Putamen (tissue), 1 donor: ENCODE results near the gene HDHD2.
A peak's percentile ranks its signal among the peaks of the same experiment; 100 is the strongest.

Experiments
- DNase-seq: peaks from one replicate; pipeline ENCODE4 v3.0.0-alpha.2; 2016; ENCODE audit warnings: low spot score

The HDHD2 gene

DNA sequence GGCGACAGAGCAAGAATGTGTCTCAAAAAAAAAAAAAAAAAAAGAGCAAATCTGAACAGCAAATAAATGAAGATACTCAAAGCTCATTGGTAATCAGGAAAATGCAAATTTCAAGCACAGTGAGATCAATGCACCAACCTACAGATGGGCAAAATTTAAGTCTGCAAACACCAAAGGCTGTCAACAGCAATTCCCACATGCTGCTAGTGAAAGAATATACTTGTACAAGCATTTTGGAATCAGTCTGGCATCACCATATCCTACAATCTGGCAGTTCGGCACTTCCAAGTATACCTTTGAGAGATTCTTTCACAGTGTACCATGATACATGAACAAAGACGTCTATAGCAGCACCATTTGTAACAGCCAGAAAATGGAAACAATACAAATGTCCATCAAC, 4.1 kb downstream of the HDHD2 start:
- DNase-seq: no peak

DNA sequence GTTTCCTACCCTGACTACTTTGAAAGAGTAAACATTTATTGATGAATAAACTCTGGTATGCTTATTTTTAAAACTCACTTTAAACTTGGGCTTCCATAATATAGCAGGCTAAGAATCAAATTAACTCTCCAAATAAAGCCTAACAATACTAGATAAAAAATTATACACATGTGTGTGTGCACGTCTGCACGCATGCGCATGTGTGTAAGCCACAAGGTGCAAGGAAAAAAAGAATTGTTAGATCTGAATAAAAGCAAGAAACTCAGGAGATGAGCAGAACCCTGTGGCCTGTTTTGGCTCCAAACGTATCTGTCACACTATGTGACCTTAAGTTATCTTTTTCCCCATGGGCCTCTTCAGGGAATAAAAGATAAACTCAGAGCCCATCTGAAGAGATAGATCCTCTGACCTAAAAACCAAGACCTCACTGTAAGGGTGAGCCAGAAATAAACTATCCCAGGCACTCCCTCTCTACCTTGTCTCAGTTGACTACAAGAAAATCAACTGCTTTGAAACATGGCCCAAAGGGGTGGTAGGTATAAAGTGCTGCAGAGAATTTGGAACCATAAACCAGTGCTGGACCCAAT, 6.3 kb downstream of the HDHD2 start:
- DNase-seq: no peak

DNA sequence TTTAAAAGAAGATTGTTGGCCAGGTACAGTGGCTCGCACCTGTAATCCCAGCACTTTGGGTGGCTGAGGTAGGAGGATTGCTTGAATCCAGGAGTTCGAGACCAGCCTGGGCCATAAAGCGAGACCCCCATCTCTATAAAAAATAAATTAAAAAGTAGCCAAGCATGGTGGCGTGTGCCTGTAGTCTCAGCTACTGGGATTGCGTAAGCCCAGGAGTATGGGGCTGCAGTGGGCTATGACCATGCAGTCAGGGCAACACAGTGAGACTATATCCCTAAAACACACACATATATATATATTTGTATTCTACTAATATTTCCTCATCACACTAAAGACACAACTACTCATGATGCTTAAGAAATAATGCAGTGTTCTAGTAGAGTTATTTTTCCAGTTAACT, 7.1 kb downstream of the HDHD2 start:
- DNase-seq: no peak

DNA sequence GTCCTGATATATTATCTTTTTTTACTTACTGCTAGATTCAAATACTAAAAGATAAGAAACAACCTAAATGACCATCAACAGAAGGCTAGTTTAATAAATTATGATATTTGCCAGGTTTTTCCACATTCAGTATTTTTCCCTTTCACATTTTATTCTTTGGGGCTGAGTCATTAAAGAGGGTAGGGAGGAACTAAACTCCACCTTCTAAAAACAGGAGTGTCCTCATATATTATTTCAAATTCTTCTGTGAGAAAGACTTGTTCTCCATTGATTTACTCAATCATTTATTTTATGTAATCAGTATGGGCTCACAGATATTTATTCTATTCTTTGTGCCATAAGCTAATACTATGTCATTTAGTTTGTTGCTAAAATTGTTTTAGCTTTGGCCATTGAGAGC, 9.0 kb downstream of the HDHD2 start:
- DNase-seq: no peak

DNA sequence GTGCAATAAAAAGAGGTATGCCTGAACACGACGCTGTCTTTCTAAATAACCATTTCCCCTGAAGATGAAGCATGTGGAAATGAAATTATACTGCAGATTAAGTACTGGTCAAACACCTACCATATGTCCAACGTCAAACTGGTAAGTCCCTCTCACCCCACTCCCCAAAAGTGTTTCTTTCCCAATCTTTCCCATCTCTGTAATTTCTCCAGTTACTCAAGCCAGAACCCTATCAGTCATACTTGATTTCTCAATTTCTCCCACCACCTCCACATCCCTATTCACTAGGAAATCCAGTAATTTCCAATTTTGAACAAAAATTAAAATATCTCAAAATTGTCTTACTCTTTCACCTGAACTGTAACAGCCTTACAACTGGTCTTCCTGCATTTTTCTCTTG, 29.2 kb downstream of the HDHD2 start:
- no peak for DNase-seq

DNA sequence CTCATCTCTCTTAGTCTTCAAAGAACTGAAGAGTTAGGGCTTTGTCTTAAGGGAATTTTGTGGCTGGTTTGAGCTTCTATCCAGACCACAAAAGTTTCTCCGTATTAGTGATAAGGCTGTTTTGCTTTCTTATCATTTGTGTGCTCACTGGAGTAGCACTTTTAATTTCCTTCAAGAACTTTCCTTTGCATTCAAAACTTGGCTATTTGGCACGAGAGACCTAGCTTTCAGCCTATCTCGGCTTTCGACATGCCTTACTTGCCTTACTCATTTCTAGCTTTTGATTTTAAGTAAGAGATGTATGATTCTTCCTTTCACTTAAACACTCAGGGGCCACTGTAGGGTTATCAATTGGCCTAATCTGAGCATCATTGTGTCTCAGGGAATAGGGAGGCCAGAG, 29.9 kb downstream of the HDHD2 start:
- DNase-seq: no peak

DNA sequence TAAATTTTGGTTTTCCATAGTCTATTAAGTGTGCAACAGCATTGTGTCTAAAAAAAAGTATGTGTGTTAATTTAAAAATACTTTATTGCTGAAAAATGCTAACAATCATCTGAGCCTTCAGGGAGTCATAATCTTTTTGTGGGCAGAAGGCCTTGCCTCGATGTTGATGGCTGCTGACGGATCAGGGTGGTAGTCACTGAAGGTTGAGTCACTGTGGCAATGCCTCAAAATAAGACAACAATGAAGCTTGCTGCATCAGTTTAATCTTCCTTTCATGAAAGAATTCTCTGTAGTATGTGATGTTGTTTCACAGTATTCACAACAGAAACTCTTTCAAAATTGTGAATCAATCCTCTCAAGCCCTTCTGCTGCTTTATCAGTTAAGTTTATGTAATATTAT, 31.3 kb downstream of the HDHD2 start:
- DNase-seq: no peak

DNA sequence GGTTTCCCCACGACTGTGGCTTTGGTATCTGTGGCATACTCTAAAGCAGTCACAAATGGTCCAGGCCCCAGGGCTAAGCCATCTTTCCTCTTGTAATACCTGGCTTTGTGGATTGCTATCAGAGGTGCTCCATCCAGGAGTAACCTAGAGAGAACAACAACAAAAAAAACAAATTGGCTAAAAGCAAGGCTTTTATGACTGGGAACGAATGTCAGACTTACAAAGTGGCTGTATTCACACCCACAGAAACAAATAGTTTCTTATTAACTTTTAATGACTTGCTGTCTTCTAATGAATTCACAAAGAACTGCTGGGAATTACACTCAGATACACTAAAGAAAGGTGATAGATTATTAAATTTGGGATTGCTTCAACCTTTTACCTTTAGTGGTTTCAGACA, 35.1 kb downstream of the HDHD2 start:
- no peak for DNase-seq

DNA sequence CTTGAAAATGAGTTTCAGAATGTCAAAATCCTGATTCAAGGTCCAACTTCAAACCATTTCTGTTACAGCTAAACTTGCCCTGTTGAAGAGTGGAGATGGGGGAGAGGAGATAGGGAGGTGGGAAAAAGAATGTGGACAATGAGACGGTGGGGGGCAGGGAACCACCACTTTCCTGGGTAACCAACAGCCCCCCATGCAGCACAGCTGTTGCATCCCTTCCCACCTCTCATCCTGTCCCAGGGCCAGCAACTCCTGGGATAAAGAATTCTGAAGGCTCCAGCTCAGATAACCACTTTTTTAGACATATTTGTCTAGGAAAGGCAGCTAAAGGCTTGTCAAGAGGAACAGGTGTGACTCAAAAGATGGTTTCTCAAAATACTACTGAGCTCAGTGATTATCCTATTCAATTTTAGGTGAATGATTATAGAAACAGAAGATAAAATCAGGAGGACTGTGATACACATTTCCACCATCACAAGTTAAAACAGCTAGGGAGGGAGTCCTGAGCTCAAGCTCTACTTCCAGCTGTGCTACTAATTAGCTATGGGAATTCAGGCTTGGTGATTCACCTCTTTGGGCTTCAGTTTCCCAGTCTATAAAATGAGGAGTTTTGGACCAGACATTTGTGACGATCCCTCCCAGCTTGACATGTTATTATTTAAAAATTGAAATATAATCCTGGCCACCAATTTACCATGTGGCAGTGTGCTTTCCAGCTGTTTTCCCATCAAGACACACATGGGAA, 36.3 kb downstream of the HDHD2 start:
- DNase-seq: no peak

DNA sequence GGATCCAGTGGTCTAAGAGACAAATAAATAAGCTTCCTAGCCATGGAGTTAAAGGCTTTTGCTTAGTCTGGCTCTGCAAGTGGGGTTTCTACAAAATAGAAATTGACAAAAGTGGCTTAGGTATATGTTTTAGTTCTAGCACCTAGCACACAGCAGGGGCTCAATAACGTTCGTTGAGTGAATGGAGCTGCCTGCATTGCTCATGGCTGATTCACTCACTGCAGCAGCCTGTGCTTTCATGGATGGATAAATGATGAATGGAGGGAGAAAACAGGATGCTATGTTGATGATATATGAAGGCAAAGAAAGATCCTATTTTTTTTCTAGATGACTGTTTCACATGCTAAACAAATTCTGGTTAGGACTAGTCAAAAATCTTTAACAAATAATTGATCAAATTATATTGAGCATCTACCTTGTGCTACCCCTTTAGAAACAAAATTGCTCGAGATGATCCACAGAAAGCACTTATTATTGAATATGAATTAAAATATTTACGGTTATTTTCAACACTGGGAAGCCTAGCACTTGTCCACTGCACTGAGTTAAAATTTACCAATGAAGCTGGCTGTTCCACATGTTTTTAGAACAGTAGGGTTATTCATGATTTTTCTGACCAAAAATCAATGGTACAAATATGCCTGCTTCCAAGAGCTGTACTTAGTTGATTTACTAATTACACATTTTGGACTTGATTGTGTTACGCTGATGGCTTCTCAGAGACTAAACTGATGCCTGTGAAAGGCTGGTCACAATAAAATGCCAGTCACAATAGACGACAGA, 39.6 kb downstream of the HDHD2 start:
- DNase-seq: peak; percentile 3

DNA sequence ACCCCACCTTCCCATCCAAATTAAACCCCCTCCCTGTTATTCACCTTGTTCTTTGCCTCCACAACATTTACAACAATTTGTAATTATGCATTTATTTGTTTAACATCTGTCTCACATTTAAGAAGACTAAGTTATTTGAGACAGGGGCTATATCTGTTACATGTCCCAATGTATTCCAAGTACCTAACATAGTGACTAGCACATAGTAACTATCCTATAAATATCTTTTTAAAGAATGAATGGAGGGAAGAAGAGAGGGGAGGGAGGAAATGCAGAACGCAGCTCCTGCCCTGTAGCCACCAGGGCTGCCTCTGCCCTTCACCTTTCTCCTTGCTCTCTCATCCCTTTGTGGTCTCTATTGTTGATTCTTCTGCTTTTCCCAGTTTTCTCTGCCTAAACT, 40.6 kb downstream of the HDHD2 start:
- no peak for DNase-seq

DNA sequence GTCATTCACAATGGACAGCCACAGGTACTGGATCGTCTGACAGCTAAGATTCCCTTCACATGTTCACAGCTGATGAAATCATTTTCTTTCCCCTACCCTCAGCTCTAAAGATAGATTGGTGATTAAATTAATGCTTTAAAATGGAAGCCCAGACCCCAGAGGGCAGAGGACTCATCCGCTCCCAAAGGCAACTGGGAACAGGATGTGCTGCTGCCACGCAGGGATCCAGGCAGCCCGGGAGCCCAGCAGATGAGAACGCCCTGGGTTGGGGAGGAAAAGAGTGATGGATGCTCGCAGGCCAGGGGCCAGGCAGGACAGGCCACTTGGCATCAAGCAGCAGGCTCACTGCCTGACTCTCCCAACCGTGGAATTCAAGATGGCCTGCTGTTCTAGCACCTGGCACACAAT, 41.3 kb downstream of the HDHD2 start:
- no peak for DNase-seq

DNA sequence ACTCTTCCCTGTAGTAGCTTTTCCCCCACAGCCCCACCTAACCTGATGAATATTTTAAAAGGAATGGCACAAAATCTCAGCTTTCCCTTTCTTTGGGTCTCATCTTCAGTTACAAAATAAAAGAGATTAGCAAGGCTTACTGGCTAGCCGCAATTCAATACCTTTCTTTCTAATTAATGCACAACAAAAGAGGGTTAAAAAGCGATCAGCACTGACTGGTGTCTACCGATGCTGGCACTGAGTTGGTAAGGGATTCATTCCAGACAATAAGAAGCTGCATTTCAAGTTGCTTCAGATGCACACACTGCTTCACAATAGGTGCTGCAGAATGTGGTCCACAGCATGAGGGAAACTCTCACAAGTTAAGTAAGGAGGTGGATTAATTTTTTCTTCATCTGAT, 41.9 kb downstream of the HDHD2 start:
- DNase-seq: no peak

DNA sequence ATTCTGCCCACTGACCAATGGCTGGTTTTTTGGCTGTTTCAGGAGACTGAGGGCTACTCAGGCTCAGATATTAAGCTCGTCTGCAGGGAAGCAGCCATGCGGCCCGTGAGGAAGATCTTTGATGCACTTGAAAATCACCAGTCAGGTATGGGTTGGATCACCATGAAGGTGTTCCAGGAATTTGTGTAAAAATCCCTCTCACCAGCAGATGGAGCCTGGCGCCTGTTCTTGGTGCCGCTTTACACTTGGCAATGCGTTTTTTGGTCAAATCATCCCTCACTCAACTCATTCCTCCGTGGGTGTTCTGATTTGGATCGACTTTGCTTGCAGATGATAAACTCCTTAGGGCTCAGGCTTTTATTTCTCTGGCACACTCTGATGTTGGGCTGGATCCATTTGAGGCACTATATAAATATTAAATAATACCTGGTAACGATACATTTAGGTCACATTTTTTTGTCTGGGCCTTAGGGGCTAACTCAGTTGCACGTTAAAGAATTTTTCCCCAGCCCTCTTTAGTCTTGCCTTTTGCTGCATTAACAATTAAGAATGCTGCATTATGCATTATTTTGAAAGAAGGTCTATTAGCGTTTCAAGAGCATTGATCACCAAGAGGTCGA, 50.0 kb downstream of the HDHD2 start:
- DNase-seq: peak; percentile 55

DNA sequence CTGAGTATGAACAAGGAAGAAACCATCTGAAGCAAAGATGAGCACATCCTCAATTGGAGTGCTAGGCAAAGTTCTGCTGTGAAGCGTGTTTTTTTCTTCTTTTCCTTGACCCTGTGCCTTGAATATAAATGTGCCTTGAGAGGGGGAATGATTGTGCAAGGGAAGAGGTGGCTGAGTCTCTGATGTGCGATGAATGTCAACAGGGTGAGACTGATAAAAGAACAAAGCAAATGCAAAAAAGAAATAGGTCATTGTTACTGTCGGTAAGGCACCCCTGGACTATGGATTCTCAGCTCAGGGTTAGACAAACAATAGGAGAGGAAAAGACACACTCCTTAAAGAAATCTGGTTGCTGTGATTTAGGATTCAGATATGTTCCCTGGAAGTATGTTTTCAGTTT, 54.5 kb downstream of the HDHD2 start:
- DNase-seq: no peak

DNA sequence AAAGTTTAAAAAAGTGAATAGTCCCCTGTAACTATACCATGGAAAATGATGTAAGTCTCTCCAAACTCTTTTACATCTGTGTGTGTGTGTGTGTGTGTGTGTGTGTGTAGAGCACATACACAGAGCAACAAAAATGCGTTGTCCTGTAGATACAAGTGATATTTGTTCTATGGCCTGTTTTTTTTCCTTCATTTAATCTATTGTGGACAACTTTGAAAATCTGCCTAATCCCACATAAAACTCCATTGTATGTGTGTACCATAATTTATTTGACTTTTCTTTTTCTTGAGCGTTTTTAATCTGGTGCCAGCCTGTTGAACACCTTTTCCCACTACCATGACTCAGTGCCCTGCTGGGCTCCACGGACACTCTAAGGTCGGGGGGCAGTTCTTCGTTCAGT, 62.6 kb downstream of the HDHD2 start:
- DNase-seq: peak; percentile 50

DNA sequence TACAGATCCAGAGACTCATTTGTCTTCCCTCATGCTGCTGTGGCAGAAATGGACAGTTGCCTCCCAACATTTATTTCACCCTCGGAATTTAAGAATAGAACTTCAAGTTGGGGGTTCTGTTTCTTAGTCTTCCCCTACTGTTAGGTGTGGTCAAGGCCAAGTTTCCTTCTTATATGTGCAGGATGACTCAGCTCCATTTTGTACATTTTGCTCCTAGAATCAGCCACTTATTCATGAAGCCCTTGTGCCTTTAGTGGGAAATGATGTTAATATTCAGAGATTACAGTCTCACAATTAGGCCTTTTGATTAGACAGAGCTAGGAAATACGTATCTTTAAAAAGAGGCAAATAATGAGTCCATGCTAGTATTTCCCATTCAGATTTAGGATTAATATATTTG, 68.7 kb downstream of the HDHD2 start:
- DNase-seq: no peak

DNA sequence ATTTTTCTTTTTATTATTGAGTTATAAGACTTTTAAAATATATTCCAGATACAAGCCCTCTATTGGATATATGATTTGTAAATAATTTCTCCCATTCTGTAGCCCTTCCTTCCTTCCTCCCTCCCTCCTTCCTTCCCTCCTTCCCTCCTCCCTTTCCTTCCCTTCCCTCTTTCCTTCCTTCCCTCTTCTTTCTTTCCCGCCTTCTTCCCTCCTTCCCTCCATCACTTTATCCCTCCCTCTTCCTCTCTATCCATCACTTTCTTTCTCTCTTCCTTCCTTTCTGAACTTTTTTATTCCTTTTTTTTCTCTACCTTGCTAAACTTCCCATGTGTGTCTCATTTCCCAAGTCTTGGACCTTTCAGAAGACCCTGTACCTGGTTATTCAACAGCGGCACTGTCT, 69.4 kb downstream of the HDHD2 start:
- no peak for DNase-seq

DNA sequence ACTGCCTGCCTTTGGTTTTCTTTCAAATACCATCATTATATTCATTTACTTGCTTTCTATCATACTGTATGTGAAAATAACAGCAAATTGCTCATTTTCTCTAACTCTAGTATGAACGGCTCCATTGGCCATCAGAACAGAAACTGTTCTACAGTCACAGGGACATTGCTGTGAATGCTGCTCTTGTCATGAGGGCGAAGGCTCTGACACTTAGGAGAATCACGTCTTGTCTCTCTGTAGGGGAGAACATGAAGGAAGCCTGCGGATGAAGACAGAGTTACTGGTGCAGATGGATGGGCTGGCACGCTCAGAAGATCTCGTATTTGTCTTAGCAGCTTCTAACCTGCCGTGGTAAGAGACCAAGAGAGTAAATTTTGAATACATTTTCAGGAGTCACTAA, 73.2 kb downstream of the HDHD2 start:
- peak; percentile 16 for DNase-seq

DNA sequence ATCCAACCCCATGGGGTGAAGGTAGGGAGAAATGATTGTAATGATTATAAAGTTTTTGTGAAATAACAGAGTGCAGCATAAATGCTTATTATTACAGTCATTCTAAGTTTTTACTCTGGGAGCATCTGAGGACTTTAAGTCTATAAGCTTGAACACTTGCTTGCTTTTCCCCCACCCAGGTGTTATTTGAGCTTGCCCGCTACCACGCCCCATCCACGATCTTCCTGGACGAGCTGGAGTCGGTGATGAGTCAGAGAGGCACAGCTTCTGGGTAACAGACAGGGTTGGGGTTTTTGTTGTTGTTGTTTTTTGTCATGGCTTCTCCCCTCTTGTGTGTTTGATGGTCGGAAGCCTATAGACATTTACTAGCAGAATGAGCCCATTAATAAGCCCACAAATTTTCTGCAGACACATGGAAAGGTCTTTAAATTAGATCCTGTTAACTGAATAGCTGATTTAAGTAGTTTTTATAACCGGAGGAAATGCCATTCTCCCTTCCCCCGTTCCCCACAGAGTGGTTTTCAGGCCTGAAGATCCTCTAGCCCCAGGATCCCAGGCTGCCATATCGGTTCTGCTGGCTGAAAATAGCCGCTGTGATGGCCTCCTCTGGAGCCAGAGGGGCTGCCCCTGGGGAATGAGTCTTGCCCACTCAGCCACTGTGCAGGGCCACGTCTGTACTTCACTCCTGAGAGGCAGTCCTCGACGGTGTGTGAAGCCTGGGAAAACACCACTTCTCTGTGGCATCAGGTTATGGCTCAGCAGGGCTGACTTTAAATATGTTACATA, 75.0 kb downstream of the HDHD2 start:
- DNase-seq: no peak

DNA sequence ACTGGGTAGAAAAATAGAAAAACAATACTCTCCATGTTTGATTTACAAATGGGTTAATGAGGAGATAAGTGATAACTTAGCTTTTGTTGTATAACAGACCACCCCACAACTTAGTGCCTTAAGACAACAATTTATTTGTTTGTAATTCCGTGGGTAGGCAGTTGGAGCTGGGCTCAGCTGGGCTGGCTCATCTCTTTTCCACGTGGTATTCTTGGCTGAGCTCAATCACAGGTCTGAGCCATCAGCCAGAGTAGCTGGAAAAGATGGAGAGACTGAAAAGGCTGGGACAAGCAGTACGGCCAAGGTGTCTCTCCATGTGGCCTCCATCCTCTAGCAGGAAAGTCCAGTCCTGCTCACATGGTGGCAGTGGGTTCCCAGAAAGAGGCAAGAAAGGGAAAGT, 82.7 kb downstream of the HDHD2 start:
- no peak for DNase-seq

DNA sequence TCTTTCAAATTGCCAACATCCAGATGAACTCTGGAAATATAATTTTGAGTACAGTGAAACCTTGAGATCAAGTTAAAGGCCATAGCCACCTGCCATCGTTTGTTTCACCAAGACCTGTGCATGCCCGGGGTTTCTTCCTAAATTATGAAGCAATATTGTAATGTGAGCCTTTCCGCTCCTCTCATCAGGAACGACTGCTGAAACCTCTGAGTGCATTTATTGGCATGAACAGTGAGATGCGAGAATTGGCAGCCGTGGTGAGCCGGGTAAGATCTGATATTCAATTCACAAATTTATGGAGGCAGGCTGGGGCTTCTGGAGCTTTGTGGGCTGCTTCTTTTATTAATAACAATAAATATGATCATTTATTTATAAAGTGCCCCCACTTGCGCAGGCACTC, 87.2 kb downstream of the HDHD2 start:
- no peak for DNase-seq
